IPS-18c (cell line): Measurements from ENCODE around the gene PAAF1.

Experiments
- H3K4me3 ChIP-seq: 2 replicates; pipeline ENCODE4 v1.7.0; 2013; ENCODE audit warnings: low read depth, mild to moderate bottlenecking, low read length, moderate library complexity; ENCODE audit not compliant: insufficient read depth
- H3K9me3 ChIP-seq: one replicate; pipeline ENCODE4 v1.6.1; 2013; ENCODE audit warnings: mild to moderate bottlenecking, low read length, moderate library complexity; ENCODE audit not compliant: control insufficient read depth, insufficient read depth

Gene PAAF1, protein sequence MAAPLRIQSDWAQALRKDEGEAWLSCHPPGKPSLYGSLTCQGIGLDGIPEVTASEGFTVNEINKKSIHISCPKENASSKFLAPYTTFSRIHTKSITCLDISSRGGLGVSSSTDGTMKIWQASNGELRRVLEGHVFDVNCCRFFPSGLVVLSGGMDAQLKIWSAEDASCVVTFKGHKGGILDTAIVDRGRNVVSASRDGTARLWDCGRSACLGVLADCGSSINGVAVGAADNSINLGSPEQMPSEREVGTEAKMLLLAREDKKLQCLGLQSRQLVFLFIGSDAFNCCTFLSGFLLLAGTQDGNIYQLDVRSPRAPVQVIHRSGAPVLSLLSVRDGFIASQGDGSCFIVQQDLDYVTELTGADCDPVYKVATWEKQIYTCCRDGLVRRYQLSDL

DNA sequence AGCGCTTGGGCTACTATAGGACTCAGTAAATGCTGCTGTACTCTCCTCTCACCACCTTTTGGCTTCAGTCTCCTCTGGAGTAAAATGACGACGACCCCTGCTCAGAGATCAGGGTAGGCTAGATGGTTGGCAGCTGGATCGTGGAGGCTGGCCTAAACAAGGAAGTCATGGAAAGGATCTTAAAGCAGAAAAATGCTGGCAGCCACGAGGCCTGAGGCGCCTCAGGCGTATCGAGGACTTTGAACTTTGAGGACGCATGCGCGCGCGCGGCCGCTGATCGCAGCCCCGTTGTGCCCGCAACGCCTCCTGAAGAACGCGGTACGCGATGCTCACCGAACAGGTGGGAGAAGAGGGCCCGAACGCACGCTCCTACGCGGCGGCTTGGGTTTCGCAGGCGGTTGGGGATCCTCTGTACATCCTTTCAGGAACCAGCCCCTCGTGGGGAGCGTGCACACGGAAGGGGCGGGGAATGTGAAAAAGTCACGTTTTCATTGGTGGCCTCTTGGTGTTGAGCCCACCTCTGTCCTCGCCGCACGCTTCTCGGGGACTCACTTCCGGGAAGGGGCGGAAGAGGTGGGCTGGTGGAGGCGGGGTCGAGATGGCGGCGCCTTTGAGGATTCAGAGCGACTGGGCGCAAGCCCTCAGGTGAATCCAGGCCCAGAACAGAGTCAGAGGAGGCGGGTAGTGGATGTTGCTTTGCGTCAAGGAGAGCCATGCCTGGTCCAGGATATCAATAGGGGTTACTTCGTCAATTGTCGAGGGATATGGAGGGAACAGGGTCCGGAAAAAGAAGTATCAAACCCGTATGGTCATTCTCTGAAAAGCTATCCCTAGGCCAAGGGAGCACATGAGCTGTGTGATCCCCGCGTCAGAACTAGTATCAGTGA, at the start of gene PAAF1, which contains the start of gene COA4:
Gene PAAF1 (plus strand): TSS at position 576 of the 887 bp plus-strand sequence. CDS start 23 bp downstream, at position 599.
Gene COA4 (minus strand): TSS at position 423 of the 887 bp plus-strand sequence. CDS start 3,468 bp downstream, outside the sequence.
- peak within 1 kb of the TSS; percentile 92 for H3K4me3 ChIP-seq
- H3K9me3 ChIP-seq: no peaks in the 10 kb centered on the region

DNA sequence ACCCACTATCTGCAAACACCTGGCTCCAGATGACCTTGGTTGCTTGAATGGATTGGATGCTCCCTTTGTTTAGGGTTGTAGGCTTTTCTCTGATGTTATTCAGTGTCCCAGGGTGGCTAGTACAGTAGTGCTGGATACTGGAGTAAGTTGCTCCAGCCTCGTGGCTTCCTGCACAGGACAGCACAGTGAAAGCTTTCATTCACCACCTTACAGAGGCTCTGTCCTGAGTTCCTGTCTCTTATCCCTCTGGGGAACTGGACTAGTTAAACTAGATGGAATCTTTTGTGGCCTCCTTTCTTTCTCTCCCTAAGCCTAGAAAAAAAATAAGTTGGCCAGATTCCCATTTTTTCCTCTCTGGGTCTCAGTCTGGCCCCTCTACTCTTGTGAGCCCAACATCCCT, 46.5 kb upstream of the PAAF1 start:
- no peaks in the 10 kb centered on the region for H3K9me3 ChIP-seq

DNA sequence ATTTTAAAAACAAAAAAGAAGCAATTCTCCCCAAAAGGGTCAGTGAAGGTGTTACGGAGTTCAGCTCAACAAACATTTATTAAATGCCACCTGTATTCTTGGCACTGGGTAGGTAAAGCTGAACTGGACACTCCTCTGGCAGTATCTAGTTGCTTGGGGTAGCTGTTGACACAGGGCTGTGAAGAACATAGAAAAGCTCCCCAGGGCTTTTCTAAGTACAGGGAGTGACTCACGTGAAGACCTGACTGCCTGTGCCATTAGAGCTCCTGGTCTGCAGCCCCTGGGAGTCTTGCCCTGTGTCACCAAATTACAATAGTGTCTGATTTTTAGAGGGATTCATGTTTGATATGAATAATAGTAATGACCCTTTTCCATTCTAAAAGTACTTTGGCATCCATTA, 43.7 kb upstream of the PAAF1 start:
- no peak overlapping the region for H3K4me3 ChIP-seq
- no peaks in the 10 kb centered on the region for H3K9me3 ChIP-seq

More for the DNA sequence above, 46.5 kb upstream of the PAAF1 start:
- no peak overlapping the region for H3K4me3 ChIP-seq

DNA sequence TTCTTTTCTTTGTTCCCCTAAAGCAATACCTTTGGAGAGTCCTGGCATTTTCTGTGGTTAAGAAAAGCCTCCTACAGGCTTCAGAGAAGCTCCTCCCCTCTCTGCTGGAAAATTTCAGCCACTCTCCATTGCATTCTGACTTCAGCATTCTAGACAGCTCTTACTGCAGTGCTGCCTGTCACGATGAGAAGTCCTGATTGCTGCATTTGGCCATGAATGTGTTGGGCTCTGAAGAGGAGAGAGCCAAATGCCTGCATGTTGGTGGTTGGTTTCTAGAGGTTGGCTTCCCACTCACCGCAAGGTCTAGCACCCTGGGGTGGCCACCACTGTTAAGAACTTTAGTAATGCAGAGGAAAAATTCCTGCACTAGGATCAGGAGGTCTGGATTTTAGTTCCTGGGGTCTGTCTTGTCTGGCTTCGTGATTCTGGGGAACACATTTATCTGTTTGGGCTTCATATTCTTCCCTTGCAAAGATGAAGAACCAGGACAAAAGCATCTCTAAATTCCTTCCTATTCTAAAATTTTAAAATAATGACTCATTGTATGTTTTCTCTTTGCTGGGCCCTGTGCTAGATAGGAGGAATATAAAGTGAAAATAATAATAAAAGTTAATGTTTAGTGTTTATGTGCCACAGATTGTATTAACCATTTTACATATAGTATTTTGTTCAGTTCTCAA, 38.2 kb upstream of the PAAF1 start:
- H3K9me3 ChIP-seq: no peaks in the 10 kb centered on the region
- no peak overlapping the region for H3K4me3 ChIP-seq

DNA sequence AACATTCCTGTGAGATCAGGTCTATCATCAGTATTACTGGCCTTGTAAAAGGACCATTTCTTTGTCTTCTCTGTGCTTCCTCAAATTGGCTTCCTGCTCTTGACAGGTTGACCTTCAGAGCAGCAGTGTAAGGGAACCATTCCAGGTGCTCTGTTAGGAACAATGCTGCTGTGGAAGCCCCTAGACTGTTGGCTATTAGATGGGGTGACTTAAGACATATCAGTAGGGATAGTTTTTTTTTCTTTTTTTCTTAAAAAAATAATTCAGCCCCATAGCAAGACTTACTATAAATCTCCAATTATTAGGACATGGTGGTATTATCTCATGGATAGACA, 37.7 kb upstream of the PAAF1 start:
- no peak overlapping the region for H3K4me3 ChIP-seq
- no peaks in the 10 kb centered on the region for H3K9me3 ChIP-seq

DNA sequence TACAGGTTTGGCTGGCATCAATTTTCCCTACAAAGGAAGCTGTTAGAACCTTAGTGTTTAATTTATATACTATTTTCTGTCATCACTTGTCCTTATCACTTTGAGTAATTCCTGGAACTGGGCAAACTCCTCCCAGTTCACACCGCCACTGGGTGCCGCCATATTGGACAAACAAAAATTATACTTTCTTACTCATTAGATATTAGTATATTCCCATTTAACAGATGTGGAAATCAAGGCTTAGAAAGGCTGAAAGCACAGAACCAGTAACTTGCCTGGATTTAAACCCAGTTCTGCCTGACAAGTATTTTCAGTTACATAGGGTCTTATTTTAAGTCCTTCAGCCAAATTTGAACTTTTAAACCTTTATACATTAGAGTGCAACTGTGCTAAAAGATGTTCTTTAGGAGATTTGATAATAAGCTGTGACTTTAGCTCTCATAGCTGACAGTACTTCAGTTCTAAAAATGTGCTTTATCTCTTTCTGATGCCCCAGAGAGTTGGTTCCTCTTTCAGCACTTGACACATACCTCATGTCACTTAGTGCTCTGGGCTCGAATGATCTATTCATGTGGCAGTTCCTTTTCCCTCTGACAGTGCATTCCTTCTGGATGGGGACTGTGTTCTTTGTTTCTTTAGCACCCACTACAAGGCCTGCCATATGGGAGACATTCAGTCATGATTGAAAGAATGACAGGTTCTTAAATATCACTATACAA, 25.6 kb upstream of the PAAF1 start:
- H3K9me3 ChIP-seq: no peaks in the 10 kb centered on the region

DNA sequence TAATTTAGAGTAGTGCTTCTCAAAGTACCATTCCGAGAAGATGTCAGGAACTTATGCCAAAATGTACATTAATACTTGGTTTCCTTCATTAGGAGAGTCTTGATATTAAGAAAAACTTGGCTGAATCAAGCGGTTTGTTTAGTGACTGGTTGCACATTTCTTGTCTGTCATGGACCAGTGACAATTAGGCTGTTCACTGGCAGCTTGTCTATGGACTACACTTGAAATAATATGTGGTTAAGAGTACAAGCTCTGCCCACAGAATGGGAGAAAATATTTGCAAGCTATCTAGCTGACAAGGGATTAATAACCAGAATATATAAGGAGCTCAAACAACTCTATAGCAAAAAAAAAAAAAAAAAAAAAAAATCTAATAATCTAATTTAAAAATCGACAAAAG, 24.8 kb upstream of the PAAF1 start:
- H3K9me3 ChIP-seq: no peaks in the 10 kb centered on the region

More for the DNA sequence above, 25.6 kb upstream of the PAAF1 start:
- H3K4me3 ChIP-seq: no peak overlapping the region

DNA sequence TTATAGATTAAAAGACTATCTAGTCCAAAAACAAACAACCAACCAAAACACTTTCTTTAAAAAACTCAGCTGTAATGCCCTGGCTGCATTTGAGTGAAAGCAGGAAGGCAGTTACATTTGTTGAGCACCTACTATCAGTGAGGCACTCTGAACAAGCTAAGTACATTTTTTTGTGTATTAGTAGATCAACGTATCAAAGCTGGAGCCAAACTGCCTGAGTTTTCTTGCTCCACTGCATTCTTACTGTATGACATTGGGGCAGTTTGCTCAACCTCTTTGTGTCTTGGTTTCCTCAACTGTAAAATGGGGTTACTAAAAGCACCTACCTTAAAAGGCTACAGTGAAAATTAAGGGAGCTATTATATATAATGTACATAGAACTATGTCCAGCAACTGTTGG, 22.1 kb upstream of the PAAF1 start:
- no peak overlapping the region for H3K4me3 ChIP-seq
- no peaks in the 10 kb centered on the region for H3K9me3 ChIP-seq

More for the DNA sequence above, 24.8 kb upstream of the PAAF1 start:
- H3K4me3 ChIP-seq: no peak overlapping the region

DNA sequence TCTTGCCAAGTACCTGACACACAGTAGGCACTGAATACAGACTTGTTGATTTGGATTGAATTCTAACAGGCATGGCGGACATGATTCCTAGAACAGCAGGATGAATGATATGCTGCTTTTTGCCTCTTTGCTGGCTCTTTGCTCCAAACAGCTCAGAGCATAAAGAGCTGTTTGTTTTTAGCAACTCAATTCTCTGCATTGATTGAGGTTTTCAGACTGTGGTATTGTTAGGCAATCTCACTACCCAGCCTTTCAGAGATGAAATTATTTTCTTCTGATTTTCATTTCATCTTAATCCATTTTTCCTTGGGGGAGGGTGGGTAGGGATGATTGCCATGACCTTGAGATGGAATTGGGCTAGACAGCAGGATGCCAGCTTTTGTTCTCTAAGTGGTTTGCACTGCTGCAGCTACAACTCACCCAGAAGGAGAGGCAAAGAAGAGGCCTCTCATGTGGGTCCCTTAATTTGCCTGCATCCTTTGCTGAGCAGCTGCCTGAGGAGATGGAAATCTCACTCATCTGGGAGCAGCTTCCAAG, 20.7 kb upstream of the PAAF1 start:
- H3K9me3 ChIP-seq: no peaks in the 10 kb centered on the region
- H3K4me3 ChIP-seq: no peak overlapping the region

DNA sequence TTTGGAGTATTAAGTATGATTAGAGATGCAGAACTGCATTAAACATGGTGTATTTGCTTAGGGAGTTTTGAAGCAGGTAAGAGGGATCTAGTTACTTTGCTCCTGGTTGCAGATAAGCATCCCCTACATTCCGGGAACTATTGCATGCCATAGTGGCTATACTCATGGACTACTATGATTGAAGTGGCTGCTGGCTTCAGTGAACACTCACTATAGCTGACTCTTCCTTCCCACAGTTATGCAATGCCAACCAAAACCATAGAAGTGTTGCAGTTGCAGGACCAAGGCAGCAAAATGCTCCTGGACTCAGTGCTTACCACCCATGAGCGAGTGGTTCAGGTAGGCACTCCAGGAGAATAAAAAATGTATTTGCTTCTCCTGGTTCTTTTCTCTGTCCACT, 17.1 kb upstream of the PAAF1 start:
- no peak overlapping the region for H3K4me3 ChIP-seq

DNA sequence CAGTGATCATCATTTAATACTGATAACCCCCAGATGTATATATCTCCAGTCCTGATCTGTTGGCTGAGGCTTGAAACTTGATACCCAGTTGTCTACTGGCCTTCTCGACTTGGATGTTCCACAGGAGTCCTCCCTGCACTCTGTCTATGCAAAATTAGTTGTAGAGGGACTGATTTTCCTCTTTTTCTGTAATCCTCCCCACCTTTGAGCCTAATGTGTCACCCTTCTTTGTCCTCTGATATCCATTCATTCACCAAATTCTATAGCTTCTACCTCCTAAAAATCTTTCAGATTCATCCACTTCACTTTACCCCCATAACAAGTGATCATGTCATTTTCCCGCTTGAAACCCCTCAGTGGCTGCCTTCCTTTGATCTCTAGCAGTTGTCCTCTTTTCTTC, 16.6 kb upstream of the PAAF1 start:
- Histone ChIP-seq H3K4me3 (no peak overlapping the region), H3K9me3 (no peaks in the 10 kb centered on the region)

More for the DNA sequence above, 17.1 kb upstream of the PAAF1 start:
- H3K9me3 ChIP-seq: no peaks in the 10 kb centered on the region

DNA sequence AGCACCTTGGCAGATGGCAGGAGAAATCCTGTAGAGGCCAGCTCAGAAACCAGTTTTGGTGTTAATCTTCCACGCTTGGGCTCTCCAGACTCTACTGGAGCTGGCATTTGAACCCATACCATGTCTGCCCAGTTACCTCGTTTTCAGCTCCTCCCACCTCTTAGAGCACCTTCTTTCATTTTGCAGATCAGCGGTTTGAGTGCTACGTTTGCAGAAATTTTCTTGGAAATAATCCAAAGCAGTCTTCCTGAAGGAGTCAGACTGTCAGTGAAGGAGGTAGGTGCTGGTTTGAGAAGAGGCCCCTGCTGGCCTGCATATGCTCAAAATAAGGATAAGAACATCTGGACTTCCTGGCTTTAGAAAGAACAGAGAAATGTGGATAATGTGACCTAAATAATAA, 13.8 kb upstream of the PAAF1 start:
- Histone ChIP-seq H3K9me3 (no peaks in the 10 kb centered on the region), H3K4me3 (no peak overlapping the region)

DNA sequence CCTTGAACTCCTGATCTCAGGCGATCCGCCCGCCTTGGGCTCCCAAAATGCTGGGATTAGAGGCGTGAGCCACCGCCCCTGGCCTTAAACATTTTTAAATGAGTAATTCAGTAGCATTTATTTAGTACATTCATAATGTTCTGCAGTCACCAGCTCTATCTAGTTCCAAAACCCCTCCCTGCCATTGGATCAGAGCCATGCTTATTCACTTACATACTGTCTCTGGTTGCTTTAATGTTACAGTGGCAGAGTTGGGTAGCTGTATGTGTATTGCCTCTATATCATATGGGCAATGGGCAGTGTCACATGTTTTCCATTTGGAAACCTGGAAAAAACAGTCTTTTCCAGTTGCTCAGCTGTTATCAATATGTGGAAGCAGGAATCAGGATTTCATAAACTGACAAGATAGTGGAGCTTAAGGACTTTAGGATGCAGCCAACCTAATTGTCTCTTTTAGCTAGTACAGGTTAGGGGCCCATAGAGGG, 10.7 kb upstream of the PAAF1 start:
- Histone ChIP-seq H3K9me3 (no peaks in the 10 kb centered on the region), H3K4me3 (no peak overlapping the region)

DNA sequence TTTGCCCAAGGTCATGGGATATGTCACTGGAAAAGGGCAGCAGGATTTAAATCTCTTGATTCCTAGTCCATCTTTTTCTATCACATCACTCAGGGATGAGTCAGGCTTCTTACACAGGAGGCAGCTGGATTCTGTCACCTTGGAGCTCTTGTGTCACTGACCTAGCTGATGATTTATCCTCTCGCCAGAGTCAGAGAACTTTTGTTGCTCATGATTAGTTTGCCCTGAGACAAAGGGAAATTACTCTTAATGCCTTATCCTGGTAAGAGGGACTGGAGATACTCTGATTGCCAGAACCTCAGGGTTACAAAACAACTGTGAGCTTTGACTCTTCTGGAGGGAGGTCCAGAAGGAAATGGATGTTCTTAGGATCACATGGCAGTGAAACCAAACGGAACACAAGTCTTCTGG, 10.2 kb upstream of the PAAF1 start:
- Histone ChIP-seq H3K4me3 (no peak overlapping the region), H3K9me3 (no peaks in the 10 kb centered on the region)

DNA sequence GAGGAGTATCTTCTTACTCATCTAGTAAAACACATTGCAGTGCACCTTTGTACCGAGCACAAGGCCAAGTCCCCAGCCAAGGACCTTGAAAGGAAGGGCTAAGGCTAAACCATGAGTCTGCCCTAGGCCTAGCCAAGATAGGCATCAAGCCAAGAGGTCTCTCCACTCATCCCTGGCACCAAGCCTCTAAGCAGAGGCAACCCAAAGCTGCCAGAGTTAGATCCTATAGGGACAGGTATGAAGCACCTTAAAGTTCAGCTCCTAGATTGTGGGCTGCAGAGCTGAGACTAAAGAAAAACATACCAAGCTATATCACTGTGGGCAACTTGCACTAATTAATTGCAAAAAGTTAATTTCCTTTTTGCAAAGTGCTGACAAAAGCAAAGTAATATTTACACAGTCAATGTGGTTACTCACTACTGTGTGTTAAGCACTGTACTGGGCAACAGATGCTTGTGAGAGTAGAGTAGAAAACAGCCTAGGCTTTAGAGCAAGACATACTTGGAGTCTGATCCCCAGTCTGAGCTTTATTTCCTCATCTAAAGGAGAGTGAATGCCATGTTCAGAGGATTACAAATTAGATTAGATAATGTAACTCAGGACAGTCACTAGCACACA, 7.4 kb upstream of the PAAF1 start:
- no peak overlapping the region for H3K4me3 ChIP-seq
- no peaks in the 10 kb centered on the region for H3K9me3 ChIP-seq

DNA sequence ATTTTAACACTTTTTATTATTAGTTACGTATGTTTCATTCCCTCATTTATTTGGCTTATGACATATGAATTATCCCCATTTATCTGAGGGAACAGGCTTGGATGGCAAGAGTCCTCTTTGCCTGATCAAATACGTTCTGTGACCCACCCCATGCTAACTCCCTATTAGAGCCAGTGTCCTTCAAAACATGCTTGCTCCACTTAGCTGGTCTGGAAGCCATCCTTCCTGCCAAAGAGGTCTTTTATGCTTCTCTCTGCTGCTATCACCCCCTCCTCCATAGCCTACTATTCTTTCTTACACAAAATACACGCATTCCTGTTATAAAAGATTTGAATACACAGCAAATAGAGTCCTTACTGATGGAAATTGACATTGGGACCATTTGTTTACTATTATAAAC, 6.5 kb upstream of the PAAF1 start:
- Histone ChIP-seq H3K4me3 (no peak overlapping the region), H3K9me3 (no peaks in the 10 kb centered on the region)
